Uterus (tissue), 2 donors: ENCODE results near the gene CDKN2A.

ENCODE experiments used
- CTCF ChIP-seq, 4 experiments: fragments of 200-600 bp in 2 of 4; fragments of 450-650 bp in 2 of 4; sonication (generic) in 2 of 4; IDR thresholded peaks; one replicate each; pipeline ENCODE4 v1.5.1; 2016 to 2019; ENCODE audit warnings: antibody characterized with exemption in 4 of 4, mild to moderate bottlenecking in 2 of 4, moderate library complexity in 1 of 4
- POLR2A ChIP-seq, 2 donors: fragments of 450-650 bp; IDR thresholded peaks; one replicate each; pipeline ENCODE4 v1.6.1; 2016; ENCODE audit warnings: antibody characterized with exemption in 2 of 2, mild to moderate bottlenecking in 1 of 2, moderate library complexity in 1 of 2

- no peak for TF ChIP-seq CTCF (IDR thresholded peaks at IDR 0.05)
- TF ChIP-seq POLR2A (IDR thresholded peaks at IDR 0.05) = no peak
Measured at GRCh38 chr9:22040760-22041159, 46.6 kb upstream of the CDKN2A start.
